A673 (cell line): Measurements from ENCODE around the gene RNF113B.

Experiments
- CTCF ChIP-seq: fragments of 300-800, 200-600 bp; sonication (generic); conservative IDR thresholded peaks from 2 replicates; pipeline ENCODE4 v1.5.1; 2017; ENCODE audit warnings: low read depth, mild to moderate bottlenecking, antibody characterized with exemption, low read length, moderate library complexity, mixed read lengths
- EZH2 ChIP-seq: fragments of 200-600 bp; sonication (generic); IDR thresholded peaks from 2 replicates; pipeline ENCODE4 v1.6.1; 2017; ENCODE audit warnings: borderline replicate concordance, low read depth, mild to moderate bottlenecking, mixed read lengths, antibody characterized with exemption, low read length; ENCODE audit not compliant: poor library complexity, severe bottlenecking

- no peak for TF ChIP-seq CTCF
- TF ChIP-seq EZH2 = no peak
These were observed 47.9 kb downstream of the RNF113B start for GRCh38 chr13:98129059-98129746.
